Activated T-helper 17 cell treated with anti-CD3 and anti-CD28 coated beads, Interleukin-2, amount 50 U/mL, for 72 hours (primary cell): Measurements from ENCODE around the gene SORCS2. TPM values are rescaled to one million over a fixed set of nuclear protein-coding genes. Genes with fewer than 3 reads are reported as not detected.

ENCODE experiments used
- ATAC-seq: fragments of 150-1000 bp; cut with Tn5 transposase; replicated peaks from 2 replicates; pipeline ENCODE4 v1.10.0; 2021; ENCODE audit warnings: mild to moderate bottlenecking, moderate library complexity
- H3K27ac Mint-ChIP-seq: one replicate; pipeline ENCODE4 v1.8.0; 2022; ENCODE audit warnings: mixed read lengths
- H3K27me3 Mint-ChIP-seq: one replicate; pipeline ENCODE4 v1.8.0; 2022; ENCODE audit warnings: mixed read lengths
- H3K36me3 Mint-ChIP-seq: one replicate; pipeline ENCODE4 v1.8.0; 2022; ENCODE audit warnings: low read depth, mild to moderate bottlenecking, mixed read lengths
- H3K4me1 Mint-ChIP-seq: one replicate; pipeline ENCODE4 v1.8.0; 2022; ENCODE audit warnings: mixed read lengths
- H3K4me3 Mint-ChIP-seq: one replicate; pipeline ENCODE4 v1.8.0; 2022; ENCODE audit warnings: mild to moderate bottlenecking, mixed read lengths
- H3K9me3 Mint-ChIP-seq: one replicate; pipeline ENCODE4 v1.8.0; 2022; ENCODE audit warnings: mixed read lengths
- total RNA-seq, 2 donors: library from RNA; stranded (reverse); gene quantifications; one replicate each; pipeline ENCODE4 v1.2.3, GENCODE V29; 2022

The SORCS2 gene
- total RNA-seq, 2 donors from 2014 or later: 0.04 to 0.26 TPM

- H3K36me3 Mint-ChIP-seq: no peaks in the 10 kb centered on the region
- H3K9me3 Mint-ChIP-seq: no peaks in the 10 kb centered on the region
- no peaks in the 10 kb centered on the region for H3K4me1 Mint-ChIP-seq
- peaks cover 6% of the 10 kb centered on the region for H3K27me3 Mint-ChIP-seq
- no peak overlapping the region for H3K27ac Mint-ChIP-seq
- no peak for ATAC-seq
- H3K4me3 Mint-ChIP-seq: no peak overlapping the region
Measured at GRCh38 chr4:7356667-7357310, 164.5 kb downstream of the SORCS2 start.

GRCh38 chr4:7357323-7357722 lies 165.0 kb downstream of the SORCS2 start:
- Mint-ChIP-seq H3K9me3 (no peaks in the 10 kb centered on the region), H3K36me3 (no peaks in the 10 kb centered on the region), H3K27me3 (peaks cover 2% of the 10 kb centered on the region), H3K4me3 (no peak overlapping the region), H3K27ac (no peak overlapping the region), H3K4me1 (no peaks in the 10 kb centered on the region)
- no peak for ATAC-seq

DNA sequence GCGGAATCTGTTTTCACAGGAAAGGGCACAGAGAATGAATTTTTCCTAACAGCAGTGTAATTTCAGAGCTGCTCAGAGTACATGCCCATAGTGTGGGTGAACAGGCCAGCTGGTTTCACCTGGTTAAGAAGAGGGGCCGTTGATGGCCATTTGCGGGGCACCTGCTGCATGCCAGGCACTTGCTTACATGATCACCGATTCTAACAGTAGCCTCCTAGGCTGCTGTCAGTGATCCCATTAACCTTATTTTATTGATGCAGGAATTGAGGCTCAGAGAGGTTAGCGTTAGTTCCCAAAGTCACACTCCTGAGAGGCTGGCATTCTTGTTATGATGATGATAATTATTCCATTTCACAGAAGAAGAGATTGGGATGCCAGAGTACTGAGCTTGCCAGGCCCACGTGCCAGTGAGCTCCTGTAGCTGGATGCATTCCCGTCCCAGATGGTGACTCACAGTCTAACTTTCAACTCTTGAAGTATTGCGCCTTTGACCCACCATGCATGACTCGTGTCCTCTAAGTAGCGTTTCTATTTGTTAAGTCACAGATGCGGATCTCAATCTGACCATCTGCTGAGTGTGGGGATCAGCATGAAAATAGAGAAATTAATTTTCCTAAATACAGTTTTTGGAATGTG lies 165.9 kb downstream of the SORCS2 start:
- no peaks in the 10 kb centered on the region for H3K4me1 Mint-ChIP-seq
- H3K36me3 Mint-ChIP-seq: no peaks in the 10 kb centered on the region
- H3K27me3 Mint-ChIP-seq: no peaks in the 10 kb centered on the region
- H3K4me3 Mint-ChIP-seq: no peak overlapping the region
- H3K27ac Mint-ChIP-seq: no peak overlapping the region
- ATAC-seq: no peak
- no peaks in the 10 kb centered on the region for H3K9me3 Mint-ChIP-seq

GRCh38 chr4:7359400-7360062 lies 167.2 kb downstream of the SORCS2 start:
- Mint-ChIP-seq H3K36me3 (no peaks in the 10 kb centered on the region), H3K4me3 (no peak overlapping the region), H3K27ac (no peak overlapping the region), H3K4me1 (no peaks in the 10 kb centered on the region), H3K9me3 (no peaks in the 10 kb centered on the region), H3K27me3 (no peaks in the 10 kb centered on the region)
- no peak for ATAC-seq

GRCh38 chr4:7360806-7361205 lies 168.5 kb downstream of the SORCS2 start:
- H3K36me3 Mint-ChIP-seq: no peaks in the 10 kb centered on the region
- no peak overlapping the region for H3K27ac Mint-ChIP-seq
- no peaks in the 10 kb centered on the region for H3K9me3 Mint-ChIP-seq
- H3K27me3 Mint-ChIP-seq: no peaks in the 10 kb centered on the region
- no peak overlapping the region for H3K4me3 Mint-ChIP-seq
- no peak for ATAC-seq
- H3K4me1 Mint-ChIP-seq: no peaks in the 10 kb centered on the region

DNA sequence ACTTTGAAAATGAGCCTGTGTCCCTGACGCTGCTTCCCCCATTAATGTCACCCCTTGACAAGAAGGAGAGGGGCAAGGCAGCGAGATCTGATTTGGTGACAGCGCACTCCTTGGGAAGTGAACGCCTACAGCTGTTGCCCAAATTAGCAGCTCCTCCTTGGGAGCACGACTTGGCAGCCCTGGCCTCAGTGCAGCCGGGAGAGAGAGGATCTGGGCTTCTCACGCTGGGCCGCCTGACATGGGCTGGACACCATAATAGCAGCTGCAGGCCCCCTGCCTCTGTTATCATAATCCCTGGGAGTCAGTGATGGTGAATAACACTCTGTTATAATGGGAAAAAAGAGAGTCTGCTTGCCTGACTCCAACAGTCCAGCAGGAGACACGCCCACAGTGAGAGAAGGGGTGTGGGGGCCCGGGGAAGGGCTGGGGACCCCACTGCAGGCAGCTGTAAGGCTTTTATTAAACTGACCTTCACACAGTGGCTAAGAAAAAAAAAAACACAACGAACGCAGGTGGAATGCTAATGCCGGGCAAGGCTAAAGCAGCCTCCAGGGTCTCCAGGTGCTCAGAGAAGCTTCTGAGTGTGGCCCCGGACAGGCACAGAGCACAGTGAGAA lies 169.1 kb downstream of the SORCS2 start:
- H3K4me1 Mint-ChIP-seq: no peaks in the 10 kb centered on the region
- H3K9me3 Mint-ChIP-seq: no peaks in the 10 kb centered on the region
- no peak overlapping the region for H3K27ac Mint-ChIP-seq
- H3K36me3 Mint-ChIP-seq: no peaks in the 10 kb centered on the region
- H3K4me3 Mint-ChIP-seq: no peak overlapping the region
- no peak for ATAC-seq
- no peaks in the 10 kb centered on the region for H3K27me3 Mint-ChIP-seq

DNA sequence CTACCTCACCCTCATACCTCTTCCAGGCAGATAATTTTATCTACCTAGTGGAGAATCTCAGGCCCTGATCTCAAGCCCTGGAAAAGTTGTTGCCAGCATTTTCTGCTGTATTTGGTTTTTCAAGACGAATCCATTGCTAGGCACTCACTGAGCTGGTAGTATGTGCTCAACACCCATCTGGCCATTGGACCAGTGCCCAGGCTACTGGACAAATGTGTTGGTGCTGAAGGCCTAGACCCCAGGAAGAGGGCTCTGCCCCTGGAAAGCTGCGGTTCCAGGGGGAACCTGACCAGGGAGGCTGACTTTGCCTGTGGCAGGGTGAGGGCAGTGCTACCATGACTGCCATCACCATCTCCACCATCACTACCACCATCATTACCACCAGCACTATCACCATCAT lies 170.0 kb downstream of the SORCS2 start:
- no peaks in the 10 kb centered on the region for H3K36me3 Mint-ChIP-seq
- no peaks in the 10 kb centered on the region for H3K4me1 Mint-ChIP-seq
- ATAC-seq: no peak
- no peak overlapping the region for H3K4me3 Mint-ChIP-seq
- H3K27me3 Mint-ChIP-seq: peaks cover 4% of the 10 kb centered on the region
- no peak overlapping the region for H3K27ac Mint-ChIP-seq
- no peaks in the 10 kb centered on the region for H3K9me3 Mint-ChIP-seq

- Mint-ChIP-seq H3K36me3 (no peaks in the 10 kb centered on the region), H3K27ac (no peak overlapping the region), H3K9me3 (no peaks in the 10 kb centered on the region), H3K27me3 (peaks cover 4% of the 10 kb centered on the region), H3K4me3 (no peak overlapping the region), H3K4me1 (no peaks in the 10 kb centered on the region)
- ATAC-seq: no peak
Measured at GRCh38 chr4:7362862-7363430, 170.6 kb downstream of the SORCS2 start.

DNA sequence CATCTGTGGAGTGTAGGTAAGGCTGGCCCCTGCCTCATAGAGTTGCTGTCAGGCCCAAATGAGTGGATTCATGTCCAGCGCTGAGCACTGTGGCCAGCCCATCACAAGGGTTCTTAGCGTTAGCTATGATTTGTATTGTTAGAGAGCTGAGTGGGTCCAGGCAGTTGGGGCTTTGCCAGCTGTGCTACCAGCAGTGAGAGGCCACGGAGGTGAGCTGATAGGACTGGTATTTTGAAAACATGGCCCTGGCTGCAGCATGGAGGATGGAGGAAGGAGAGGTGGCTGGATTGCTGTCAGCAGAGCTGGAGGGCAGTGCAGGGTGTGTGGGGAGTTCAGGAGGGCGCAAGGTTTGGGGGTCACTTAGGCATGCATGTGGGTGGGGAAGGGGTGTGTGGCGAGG lies 172.6 kb downstream of the SORCS2 start:
- no peaks in the 10 kb centered on the region for H3K4me1 Mint-ChIP-seq
- H3K27ac Mint-ChIP-seq: no peak overlapping the region
- no peaks in the 10 kb centered on the region for H3K9me3 Mint-ChIP-seq
- no peaks in the 10 kb centered on the region for H3K36me3 Mint-ChIP-seq
- no peak for ATAC-seq
- no peak overlapping the region for H3K4me3 Mint-ChIP-seq
- peaks cover 7% of the 10 kb centered on the region for H3K27me3 Mint-ChIP-seq

DNA sequence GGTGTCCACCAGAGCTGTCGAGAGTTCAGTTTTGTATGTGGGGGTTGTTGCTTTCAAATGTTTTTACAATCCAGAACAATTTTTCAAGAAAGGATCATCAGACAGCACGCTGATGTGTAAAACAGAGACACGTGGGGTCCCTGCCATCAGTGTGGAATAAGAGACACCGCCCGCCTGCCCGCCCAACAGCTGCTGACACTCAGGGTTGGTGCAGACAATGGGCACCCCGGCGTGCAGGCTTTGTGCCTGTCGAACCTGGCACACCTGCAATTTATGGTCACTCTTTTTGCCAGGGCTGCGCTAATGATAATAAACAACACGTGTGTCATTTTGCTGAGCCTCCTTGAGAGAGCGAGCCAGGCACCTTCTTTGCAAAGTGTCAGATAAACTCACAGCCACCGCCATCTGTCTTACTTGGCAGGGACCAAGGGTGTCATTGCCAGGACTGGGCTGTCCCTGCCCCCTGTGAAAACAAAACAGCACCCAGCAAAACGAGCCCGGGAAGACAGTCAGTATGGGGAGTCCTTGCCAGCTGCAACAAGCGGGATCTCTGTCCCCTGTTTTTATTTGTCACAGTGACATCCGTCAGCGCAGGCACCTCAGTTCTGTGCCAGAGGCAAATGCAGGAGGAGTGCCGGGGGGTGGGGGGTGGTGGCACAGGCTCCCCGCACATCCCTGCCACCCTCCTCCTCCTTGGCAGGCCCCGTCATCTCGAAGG lies 173.3 kb downstream of the SORCS2 start:
- Mint-ChIP-seq H3K27me3 (peaks cover 7% of the 10 kb centered on the region), H3K9me3 (no peaks in the 10 kb centered on the region), H3K4me1 (no peaks in the 10 kb centered on the region), H3K27ac (no peak overlapping the region), H3K36me3 (no peaks in the 10 kb centered on the region), H3K4me3 (no peak overlapping the region)
- ATAC-seq: no peak

- ATAC-seq: no peak
- Mint-ChIP-seq H3K4me3 (no peak overlapping the region), H3K27ac (no peak overlapping the region), H3K4me1 (no peaks in the 10 kb centered on the region), H3K9me3 (no peaks in the 10 kb centered on the region), H3K36me3 (no peaks in the 10 kb centered on the region), H3K27me3 (peaks cover 7% of the 10 kb centered on the region)
Measured at GRCh38 chr4:7366180-7366945, 174.0 kb downstream of the SORCS2 start.

- Mint-ChIP-seq H3K27ac (no peak overlapping the region), H3K36me3 (no peaks in the 10 kb centered on the region), H3K4me1 (no peaks in the 10 kb centered on the region), H3K4me3 (no peak overlapping the region), H3K9me3 (no peaks in the 10 kb centered on the region), H3K27me3 (peaks cover 7% of the 10 kb centered on the region)
- no peak for ATAC-seq
Measured at GRCh38 chr4:7366954-7367353, 174.6 kb downstream of the SORCS2 start.

- no peak for ATAC-seq
- no peak overlapping the region for H3K27ac Mint-ChIP-seq
- no peaks in the 10 kb centered on the region for H3K4me1 Mint-ChIP-seq
- no peak overlapping the region for H3K4me3 Mint-ChIP-seq
- no peaks in the 10 kb centered on the region for H3K9me3 Mint-ChIP-seq
- H3K36me3 Mint-ChIP-seq: no peaks in the 10 kb centered on the region
- H3K27me3 Mint-ChIP-seq: peaks cover 7% of the 10 kb centered on the region
Measured at GRCh38 chr4:7367406-7367805, 175.1 kb downstream of the SORCS2 start.

DNA sequence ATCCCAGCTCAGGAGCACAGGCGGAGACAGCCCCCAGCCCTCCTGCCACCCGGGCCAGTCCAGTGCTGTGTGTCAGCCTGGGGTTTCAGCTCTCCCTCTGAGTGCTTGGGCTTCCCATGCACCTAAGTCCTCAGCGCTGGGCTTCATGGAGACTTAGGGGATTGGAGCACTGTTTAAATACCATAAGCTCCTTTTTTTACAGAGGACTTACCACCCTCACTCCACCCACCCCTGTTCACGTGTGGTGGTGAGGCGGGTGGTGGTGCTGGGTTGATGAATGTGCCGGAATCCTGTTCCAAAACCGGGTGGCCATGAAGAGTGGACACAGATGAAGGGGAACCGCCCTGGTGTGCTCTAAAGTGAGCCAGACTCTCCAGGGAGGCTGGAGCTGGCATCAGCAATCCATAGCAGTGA lies 175.5 kb downstream of the SORCS2 start:
- no peak for ATAC-seq
- Mint-ChIP-seq H3K27ac (no peak overlapping the region), H3K4me3 (no peak overlapping the region), H3K9me3 (no peaks in the 10 kb centered on the region), H3K27me3 (peaks cover 10% of the 10 kb centered on the region), H3K4me1 (no peaks in the 10 kb centered on the region), H3K36me3 (no peaks in the 10 kb centered on the region)
